Smooth muscle cell (in vitro differentiated cells): ENCODE measurements around the gene SERHL2. TPM values are rescaled to one million over a fixed set of nuclear protein-coding genes. Genes with fewer than 3 reads are reported as not detected.
"Not testable (repeated sequence)": the region's sequence is repeated elsewhere in the genome, so short reads cannot be mapped to it uniquely, and the experiment has no call there.

Experiments
- DNase-seq: peaks from one replicate; lab custom pipeline; 2025; ENCODE audit not compliant: unreplicated experiment; lab: John Stamatoyannopoulos, UW
- H2AFZ ChIP-seq: fragments of 200-600 bp; sonication (generic); 2 replicates; pipeline ENCODE4 v1.6.0; 2016; ENCODE audit warnings: antibody characterized with exemption, low read depth, mild to moderate bottlenecking
- H3F3A ChIP-seq: fragments of 200-600 bp; sonication (generic); 2 replicates; pipeline ENCODE4 v1.6.0; 2017; ENCODE audit warnings: antibody characterized with exemption, low read depth
- H3K27ac ChIP-seq: fragments of 200-600 bp; sonication (generic); 2 replicates; pipeline ENCODE4 v1.5.1; 2016; ENCODE audit warnings: low read depth, mild to moderate bottlenecking
- H3K27me3 ChIP-seq: fragments of 200-600 bp; sonication (generic); 2 replicates; pipeline ENCODE4 v1.6.1; 2016; ENCODE audit warnings: low read depth, mild to moderate bottlenecking
- H3K36me3 ChIP-seq: fragments of 200-600 bp; sonication (generic); 2 replicates; pipeline ENCODE4 v1.5.1; 2016; ENCODE audit warnings: low read depth
- H3K4me1 ChIP-seq: fragments of 200-600 bp; sonication (generic); 2 replicates; pipeline ENCODE4 v1.5.1; 2016; ENCODE audit warnings: low read depth
- H3K4me2 ChIP-seq: fragments of 200-600 bp; sonication (generic); 2 replicates; pipeline ENCODE4 v1.6.0; 2016; ENCODE audit warnings: mild to moderate bottlenecking
- H3K4me3 ChIP-seq: fragments of 200-600 bp; sonication (generic); 2 replicates; pipeline ENCODE4 v1.5.1; 2016; ENCODE audit warnings: mild to moderate bottlenecking
- H3K79me2 ChIP-seq: fragments of 200-600 bp; sonication (generic); 2 replicates; pipeline ENCODE4 v1.6.0; 2016; ENCODE audit warnings: low read depth, mild to moderate bottlenecking
- H3K9ac ChIP-seq: fragments of 200-600 bp; sonication (generic); 2 replicates; pipeline ENCODE4 v1.6.0; 2016; ENCODE audit warnings: low read depth
- H3K9me3 ChIP-seq: fragments of 200-600 bp; sonication (generic); replicated peaks from 2 replicates; pipeline ENCODE4 v1.5.1; 2016; ENCODE audit warnings: low read depth
- H4K20me1 ChIP-seq: fragments of 200-600 bp; sonication (generic); 2 replicates; pipeline ENCODE4 v1.6.0; 2016; ENCODE audit warnings: low read depth
- CTCF ChIP-seq: fragments of 200-600 bp; sonication (generic); IDR thresholded peaks from 2 replicates; pipeline ENCODE4 v1.5.1; 2017; ENCODE audit warnings: borderline replicate concordance, mild to moderate bottlenecking, antibody characterized with exemption; ENCODE audit not compliant: insufficient read depth, poor library complexity, severe bottlenecking
- WGBS: methylation state at CpG from one replicate; pipeline ENCODE4 v1.1.7; 2016; ENCODE audit warnings: low lambda C conversion rate; 5-methylcytosine and 5-hydroxymethylcytosine counted together
- polyA plus RNA-seq: library from polyadenylated mRNA; unstranded; fragments of >200 nt; fragmentation: Nextera tagmentation; extraction: Ambion mirVana; gene quantifications from 2 replicates; pipeline ENCODE4 v1.2.1, GENCODE V29; 2016
- total RNA-seq: library from RNA; depleted of rRNA; stranded (reverse); fragments of >200 nt; gene quantifications from 2 replicates; pipeline ENCODE4 v1.2.3, GENCODE V29; 2014

SERHL2 gene
- total and polyA plus RNA-seq, 2 experiments from 2014 or later, result 1.3 to 4.6 TPM

- Histone ChIP-seq H3K4me1 (peaks cover 5% of the 10 kb centered on the region), H3K27ac (peak overlapping the region; percentile 98), H3F3A (peaks cover 18% of the 10 kb centered on the region), H3K4me3 (peak overlapping the region; percentile 75), H3K27me3 (no peaks in the 10 kb centered on the region), H3K79me2 (peaks cover 38% of the 10 kb centered on the region), H3K4me2 (peak overlapping the region; percentile 97), H4K20me1 (peaks cover 33% of the 10 kb centered on the region), H2AFZ (peak overlapping the region; percentile 41), H3K9me3 (no peaks in the 10 kb centered on the region), H3K9ac (peak overlapping the region; percentile 97), H3K36me3 (no peaks in the 10 kb centered on the region)
- WGBS, result 4% methylated on average over 35 of the region's 35 CpGs
- TF ChIP-seq CTCF, result no peak
- peak; percentile 58 for DNase-seq
Measured at GRCh38 chr22:42615092-42615859, 61.5 kb downstream of the SERHL2 start.

GRCh38 chr22:42615860-42616175 lies 62.1 kb downstream of the SERHL2 start:
- not testable (repeated sequence) for DNase-seq, H3K36me3 ChIP-seq, H3K9me3 ChIP-seq, H3K27me3 ChIP-seq, H2AFZ ChIP-seq, H3K4me1 ChIP-seq
- H3K4me3 ChIP-seq, result peak overlapping the region; percentile 75
- peaks cover 13% of the 10 kb centered on the region for H3F3A ChIP-seq
- peaks cover 32% of the 10 kb centered on the region for H3K79me2 ChIP-seq
- H3K9ac ChIP-seq, result peak overlapping the region; percentile 26
- peak overlapping the region; percentile 59 for H3K4me2 ChIP-seq
- peak overlapping the region; percentile 98 for H3K27ac ChIP-seq
- WGBS, result 63% methylated on average over 13 of the region's 13 CpGs
- H4K20me1 ChIP-seq, result peaks cover 33% of the 10 kb centered on the region

- H3K79me2 ChIP-seq, result peaks cover 17% of the 10 kb centered on the region
- H2AFZ ChIP-seq, result no peak overlapping the region
- H3K27me3 ChIP-seq, result no peaks in the 10 kb centered on the region
- H4K20me1 ChIP-seq, result peaks cover 27% of the 10 kb centered on the region
- WGBS, result 77% methylated on average over 20 of the region's 20 CpGs
- H3K4me2 ChIP-seq, result no peak overlapping the region
- H3K27ac ChIP-seq, result no peak overlapping the region
- no peak for TF ChIP-seq CTCF
- peaks cover 5% of the 10 kb centered on the region for H3K4me1 ChIP-seq
- no peak overlapping the region for H3K9ac ChIP-seq
- H3K9me3 ChIP-seq, result no peaks in the 10 kb centered on the region
- H3K36me3 ChIP-seq, result no peaks in the 10 kb centered on the region
- H3K4me3 ChIP-seq, result no peak overlapping the region
- no peak for DNase-seq
- peaks cover 18% of the 10 kb centered on the region for H3F3A ChIP-seq
Measured at GRCh38 chr22:42617155-42617983, 63.6 kb downstream of the SERHL2 start.

- Histone ChIP-seq H3K4me2 (no peak overlapping the region), H4K20me1 (peaks cover 16% of the 10 kb centered on the region), H3K9me3 (no peaks in the 10 kb centered on the region), H3K4me1 (no peaks in the 10 kb centered on the region), H2AFZ (no peak overlapping the region), H3K36me3 (no peaks in the 10 kb centered on the region), H3F3A (peaks cover 10% of the 10 kb centered on the region), H3K4me3 (no peak overlapping the region), H3K9ac (no peak overlapping the region), H3K27me3 (no peaks in the 10 kb centered on the region), H3K27ac (no peak overlapping the region), H3K79me2 (no peaks in the 10 kb centered on the region)
- 95% methylated on average over 20 of the region's 35 CpGs for WGBS
- no peak for TF ChIP-seq CTCF
- DNase-seq, result no peak
Measured at GRCh38 chr22:42619261-42620063, 65.7 kb downstream of the SERHL2 start.
